Measurements from ENCODE around the gene CRISPLD2. TPM values are rescaled to one million over a fixed set of nuclear protein-coding genes. Genes with fewer than 3 reads are reported as not detected.
A peak's percentile ranks its signal among the peaks of the same experiment; 100 is the strongest.

Gene CRISPLD2
- total RNA-seq, 1 donor: 44.0 TPM

GRCh38 chr16:84875846-84876245 lies 56.1 kb downstream of the CRISPLD2 start:
- H3K4me3 ChIP-seq (ENCODE audit: low read depth, low read length): no peak overlapping the region
- DNase-seq (ENCODE audit: low read depth): no peak
- TF ChIP-seq, protein P1, sequence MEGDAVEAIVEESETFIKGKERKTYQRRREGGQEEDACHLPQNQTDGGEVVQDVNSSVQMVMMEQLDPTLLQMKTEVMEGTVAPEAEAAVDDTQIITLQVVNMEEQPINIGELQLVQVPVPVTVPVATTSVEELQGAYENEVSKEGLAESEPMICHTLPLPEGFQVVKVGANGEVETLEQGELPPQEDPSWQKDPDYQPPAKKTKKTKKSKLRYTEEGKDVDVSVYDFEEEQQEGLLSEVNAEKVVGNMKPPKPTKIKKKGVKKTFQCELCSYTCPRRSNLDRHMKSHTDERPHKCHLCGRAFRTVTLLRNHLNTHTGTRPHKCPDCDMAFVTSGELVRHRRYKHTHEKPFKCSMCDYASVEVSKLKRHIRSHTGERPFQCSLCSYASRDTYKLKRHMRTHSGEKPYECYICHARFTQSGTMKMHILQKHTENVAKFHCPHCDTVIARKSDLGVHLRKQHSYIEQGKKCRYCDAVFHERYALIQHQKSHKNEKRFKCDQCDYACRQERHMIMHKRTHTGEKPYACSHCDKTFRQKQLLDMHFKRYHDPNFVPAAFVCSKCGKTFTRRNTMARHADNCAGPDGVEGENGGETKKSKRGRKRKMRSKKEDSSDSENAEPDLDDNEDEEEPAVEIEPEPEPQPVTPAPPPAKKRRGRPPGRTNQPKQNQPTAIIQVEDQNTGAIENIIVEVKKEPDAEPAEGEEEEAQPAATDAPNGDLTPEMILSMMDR (IDR thresholded peaks at IDR 0.05; ENCODE audit: insufficient read depth, low read depth, low read length): no peak

DNA sequence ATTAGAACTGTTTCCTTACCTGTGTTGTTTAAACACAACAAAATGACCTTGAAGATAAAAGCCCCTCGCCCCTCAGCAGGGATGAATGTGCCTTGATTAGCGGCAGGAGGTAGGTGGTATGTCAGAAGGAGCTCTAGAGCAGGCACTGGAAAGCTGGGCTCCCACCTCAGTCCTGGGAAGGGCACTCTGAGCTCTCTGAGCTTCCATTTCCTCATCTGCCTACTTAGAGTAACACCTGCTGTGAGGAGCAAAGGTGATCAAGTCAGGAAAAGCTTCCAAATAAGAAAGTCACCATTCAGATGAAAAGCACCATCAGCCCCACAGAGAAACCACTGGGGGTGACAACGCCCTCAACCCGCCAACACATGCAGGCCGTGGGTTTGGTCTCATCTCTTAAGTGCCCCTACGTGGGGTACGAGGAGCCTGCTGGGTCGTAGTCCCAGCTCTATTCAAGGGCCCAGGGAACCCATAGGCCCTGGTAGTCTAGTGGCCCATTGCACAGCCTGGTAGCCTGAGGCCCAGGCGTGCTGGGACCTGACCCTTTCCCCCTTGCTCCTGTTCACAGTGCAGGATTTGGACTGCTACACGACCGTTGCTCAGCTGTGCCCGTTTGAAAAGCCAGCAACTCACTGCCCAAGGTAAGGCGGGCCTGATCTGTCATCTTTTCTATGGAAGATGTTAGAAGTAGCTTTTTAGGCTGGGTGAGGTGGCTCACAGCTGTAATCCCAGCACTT lies 57.3 kb downstream of the CRISPLD2 start:
- TF ChIP-seq, protein P1 (IDR thresholded peaks at IDR 0.05; ENCODE audit: insufficient read depth, low read depth, low read length): no peak
- DNase-seq (ENCODE audit: low read depth): no peak

DNA sequence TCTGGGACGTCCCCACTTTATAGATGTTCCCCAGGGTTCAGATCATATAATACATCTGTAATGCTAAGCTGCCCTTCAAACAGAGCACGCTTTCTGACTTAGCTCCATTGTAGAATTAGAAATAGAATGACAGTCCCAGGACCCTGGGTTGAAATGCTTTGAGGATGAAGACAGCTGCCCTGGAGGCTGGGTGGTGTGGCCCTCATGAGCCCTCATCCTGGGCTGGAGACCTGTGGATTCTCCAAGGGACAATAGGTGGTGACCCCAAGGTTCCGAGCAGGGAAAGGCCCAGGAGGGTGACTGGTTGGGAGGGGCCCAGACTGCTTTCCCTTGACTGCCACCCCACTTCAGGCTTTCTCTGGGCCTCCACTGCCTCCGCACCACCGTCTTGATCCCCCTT lies 59.0 kb downstream of the CRISPLD2 start:
- no peak for DNase-seq (ENCODE audit: low read depth)
- TF ChIP-seq, protein P1 (IDR thresholded peaks at IDR 0.05; ENCODE audit: insufficient read depth, low read depth, low read length): no peak
- H3K4me3 ChIP-seq (ENCODE audit: low read depth, low read length): no peak overlapping the region

More for the DNA sequence above, 57.3 kb downstream of the CRISPLD2 start:
- H3K4me3 ChIP-seq (ENCODE audit: low read depth, low read length): no peak overlapping the region

DNA sequence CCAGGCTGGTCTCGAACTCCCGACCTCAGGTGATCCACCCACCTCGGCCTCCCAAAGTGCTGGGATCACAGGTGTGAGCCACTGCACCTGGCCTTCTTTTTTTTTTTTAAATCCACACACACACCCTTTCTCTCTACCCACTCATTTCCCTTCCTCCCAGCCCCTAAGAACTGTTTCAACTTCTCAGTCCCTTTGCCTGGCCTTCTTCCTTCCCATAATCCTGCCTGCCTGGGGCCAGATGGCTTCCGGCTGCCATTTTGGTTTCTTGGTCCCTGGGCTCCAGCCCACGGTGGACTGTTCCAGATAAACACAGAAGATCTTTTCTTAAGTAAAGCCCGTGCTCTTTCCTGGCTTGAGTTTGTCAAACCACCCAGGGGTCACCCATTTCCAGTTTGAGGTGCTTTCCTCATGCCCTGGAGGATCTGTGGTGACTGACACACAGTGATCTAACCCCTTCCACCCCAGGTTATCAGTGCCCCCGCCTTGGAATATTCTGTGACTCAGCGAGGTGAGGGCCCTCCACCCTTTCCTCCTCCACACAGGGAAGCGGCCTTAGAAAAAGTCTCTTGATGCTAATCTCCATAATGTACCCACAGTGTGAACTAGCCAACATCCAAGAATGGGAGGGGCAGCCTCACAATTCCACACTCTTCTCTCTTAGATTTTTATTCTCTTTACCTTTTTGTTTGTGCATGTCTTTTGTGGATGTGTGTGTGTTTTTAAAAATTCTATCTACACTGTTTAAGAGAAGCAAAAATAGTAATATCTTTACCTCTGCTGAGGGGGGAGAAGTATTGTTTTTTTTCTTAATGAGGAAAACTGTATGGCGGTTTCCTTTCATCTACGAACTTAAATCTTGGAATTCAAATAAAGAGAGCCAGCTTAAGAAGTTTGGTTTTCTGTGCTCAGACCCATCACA lies 60.0 kb downstream of the CRISPLD2 start:
- TF ChIP-seq, protein P1 (IDR thresholded peaks at IDR 0.05; ENCODE audit: insufficient read depth, low read depth, low read length): no peak
- peak; percentile 44 for DNase-seq (ENCODE audit: low read depth)
- H3K4me3 ChIP-seq (ENCODE audit: low read depth, low read length): no peak overlapping the region

DNA sequence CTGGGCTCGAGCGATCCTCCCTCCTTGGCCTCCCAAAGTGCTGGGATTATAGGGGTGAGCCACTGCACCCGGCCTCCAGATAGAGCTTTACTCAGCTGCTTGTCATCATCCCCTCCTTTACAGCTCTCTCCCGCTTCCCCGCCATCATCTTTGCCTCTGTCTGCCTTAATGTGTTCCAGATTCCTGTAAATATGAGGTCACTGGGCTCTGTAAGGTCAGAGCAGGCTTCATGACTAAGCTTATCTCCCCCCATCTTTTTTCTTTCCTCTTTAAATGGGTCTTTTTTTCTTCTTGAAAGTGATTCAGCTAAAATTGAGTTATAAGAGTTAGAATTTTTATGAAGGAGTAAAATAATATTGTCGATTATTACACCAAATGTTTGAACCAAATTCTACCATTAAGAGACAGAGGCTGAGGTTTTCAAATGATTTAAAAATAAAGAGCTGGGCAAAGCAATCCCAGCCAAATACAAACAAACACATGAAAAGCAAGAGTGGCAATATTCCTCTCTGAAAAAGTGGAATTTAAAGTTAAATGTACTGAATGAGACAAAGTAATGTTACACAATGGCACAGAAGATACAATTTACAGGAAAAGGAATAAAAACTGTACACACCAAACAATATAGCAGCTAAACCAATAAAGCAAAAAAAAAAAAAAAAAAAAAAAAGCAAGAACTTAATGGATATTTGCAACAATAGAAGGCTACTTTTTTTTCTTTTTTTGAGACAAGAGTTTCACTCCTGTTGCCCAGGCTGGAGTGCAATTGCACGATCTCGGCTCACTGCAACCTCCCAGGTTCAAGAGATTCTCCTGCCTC lies 62.1 kb downstream of the CRISPLD2 start:
- DNase-seq (ENCODE audit: low read depth): peak; percentile 93
- H3K4me3 ChIP-seq (ENCODE audit: low read depth, low read length): no peak overlapping the region
- TF ChIP-seq, protein P1 (IDR thresholded peaks at IDR 0.05; ENCODE audit: insufficient read depth, low read depth, low read length): no peak

- TF ChIP-seq, protein P1 (IDR thresholded peaks at IDR 0.05; ENCODE audit: insufficient read depth, low read depth, low read length): no peak
- DNase-seq (ENCODE audit: low read depth): peak; percentile 52
- no peak overlapping the region for H3K4me3 ChIP-seq (ENCODE audit: low read depth, low read length)
Measured at GRCh38 chr16:84883301-84883700, 63.5 kb downstream of the CRISPLD2 start.
